Measurements from ENCODE around the gene SETD1B. TPM values are rescaled to one million over a fixed set of nuclear protein-coding genes. Genes with fewer than 3 reads are reported as not detected.
A peak's percentile ranks its signal among the peaks of the same experiment; 100 is the strongest.

The SETD1B gene
- total and polyA plus RNA-seq, 2 experiments from 2014 or later: 2.5 to 3.8 TPM

- Histone ChIP-seq H3K27ac (peak overlapping the region; percentile 99), H3K79me2 (peaks cover 58% of the 10 kb centered on the region), H4K20me1 (ENCODE audit: insufficient read depth, poor library complexity, severe bottlenecking) (peaks cover 9% of the 10 kb centered on the region), H3K4me1 (ENCODE audit: insufficient read depth) (peaks cover 25% of the 10 kb centered on the region), H3K36me3 (replicated peaks; ENCODE audit: insufficient read depth, low read depth) (no peaks in the 10 kb centered on the region), H2AFZ (no peak overlapping the region), H3K9me3 (ENCODE audit: low read depth) (no peaks in the 10 kb centered on the region), H3K4me2 (peak overlapping the region; percentile 96), H3K9me2 (replicated peaks; ENCODE audit: insufficient read depth) (no peaks in the 10 kb centered on the region), H3K4me3 (peak overlapping the region; percentile 72), H3K27me3 (no peaks in the 10 kb centered on the region)
- DNase-seq (ENCODE audit: low spot score): peak; percentile 76
- TF ChIP-seq EZH2phosphoT487 (IDR thresholded peaks at IDR 0.05; ENCODE audit: low read depth, severe bottlenecking, unreplicated experiment): no peak
- TF ChIP-seq EZH2 (IDR thresholded peaks at IDR 0.05; ENCODE audit: borderline replicate concordance): no peak
- TF ChIP-seq CTCF (IDR thresholded peaks at IDR 0.05; ENCODE audit: poor library complexity): no peak
- WGBS (ENCODE audit: low lambda C conversion rate, missing lambda C conversion rate): 61% methylated on average over 14 of the region's 14 CpGs
Observed at GRCh38 chr12:121791671-121792551, 11.9 kb upstream of the SETD1B start.

DNA sequence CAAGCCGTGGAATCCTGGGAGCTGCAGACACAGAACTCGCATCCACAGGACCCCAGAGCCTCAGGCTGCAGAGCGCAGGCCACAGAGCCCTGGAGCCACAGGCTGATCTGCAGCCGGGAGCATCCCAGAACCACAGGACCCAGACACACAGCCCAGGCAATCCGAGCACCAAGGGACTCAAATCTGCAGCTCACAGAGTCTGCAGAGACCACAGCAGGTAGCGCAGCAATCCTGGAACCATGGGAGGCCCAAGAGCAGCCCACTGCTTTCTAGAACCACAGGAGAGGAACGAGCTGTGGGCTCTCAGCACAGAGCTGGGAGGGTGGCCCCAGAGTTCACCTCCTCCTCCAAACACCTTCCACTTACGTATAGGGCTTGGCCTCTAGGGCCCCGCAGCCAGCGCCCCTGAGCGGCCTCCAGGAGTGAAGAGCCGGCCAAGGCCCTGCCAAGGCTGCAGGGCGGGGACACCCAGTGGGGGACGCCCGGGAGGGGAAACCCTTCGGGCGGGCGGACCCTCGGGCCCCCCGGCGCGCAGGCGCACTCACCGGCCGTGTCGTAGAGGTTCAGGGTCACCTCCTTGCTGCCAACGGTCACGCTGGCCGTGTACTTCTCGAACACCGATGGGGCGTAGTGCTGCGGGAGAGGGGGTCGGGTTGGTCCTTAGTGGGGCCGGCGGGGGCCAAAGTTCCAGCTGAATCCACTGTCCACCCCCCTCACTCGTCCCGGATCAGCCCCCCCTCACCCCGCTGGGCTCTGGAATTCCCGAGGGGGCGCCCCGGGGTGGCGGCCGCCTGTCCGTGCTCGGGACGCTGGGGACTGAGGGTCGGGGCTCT is 11.0 kb upstream of the SETD1B start:
- Histone ChIP-seq H3K27ac (peak overlapping the region; percentile 99), H3K79me2 (peaks cover 62% of the 10 kb centered on the region), H2AFZ (peak overlapping the region; percentile 47), H3K4me1 (ENCODE audit: insufficient read depth) (peaks cover 34% of the 10 kb centered on the region), H3K4me3 (peak overlapping the region; percentile 72), H4K20me1 (ENCODE audit: insufficient read depth, poor library complexity, severe bottlenecking) (peaks cover 14% of the 10 kb centered on the region), H3K4me2 (peak overlapping the region; percentile 96), H3K36me3 (replicated peaks; ENCODE audit: insufficient read depth, low read depth) (no peaks in the 10 kb centered on the region), H3K9me2 (replicated peaks; ENCODE audit: insufficient read depth) (no peaks in the 10 kb centered on the region), H3K9me3 (ENCODE audit: low read depth) (no peaks in the 10 kb centered on the region), H3K27me3 (no peaks in the 10 kb centered on the region)
- peak; percentile 8 for TF ChIP-seq CTCF (IDR thresholded peaks at IDR 0.05; ENCODE audit: poor library complexity)
- no peak for TF ChIP-seq EZH2phosphoT487 (IDR thresholded peaks at IDR 0.05; ENCODE audit: low read depth, severe bottlenecking, unreplicated experiment)
- peak; percentile 80 for DNase-seq (ENCODE audit: low spot score)
- WGBS (ENCODE audit: low lambda C conversion rate, missing lambda C conversion rate): 24% methylated on average over 25 of the region's 48 CpGs

GRCh38 chr12:121793440-121793837 is 10.4 kb upstream of the SETD1B start, which contains the start of gene RHOF:
Gene RHOF (minus strand): TSS chr12:121793688. CDS start chr12:121793633, 55 bp downstream.
- Histone ChIP-seq H4K20me1 (ENCODE audit: insufficient read depth, poor library complexity, severe bottlenecking) (peaks cover 20% of the 10 kb centered on the region), H3K27me3 (no peaks in the 10 kb centered on the region), H3K27ac (peak within 1 kb of the TSS; percentile 100), H3K4me1 (ENCODE audit: insufficient read depth) (peaks cover 40% of the 10 kb centered on the region), H3K36me3 (replicated peaks; ENCODE audit: insufficient read depth, low read depth) (no peaks in the 10 kb centered on the region), H3K4me2 (peak within 1 kb of the TSS; percentile 96), H3K9me3 (ENCODE audit: low read depth) (no peaks in the 10 kb centered on the region), H2AFZ (peak within 1 kb of the TSS; percentile 47), H3K79me2 (peaks cover 63% of the 10 kb centered on the region), H3K9me2 (replicated peaks; ENCODE audit: insufficient read depth) (no peaks in the 10 kb centered on the region), H3K4me3 (peak within 1 kb of the TSS; percentile 72)
- DNase-seq (ENCODE audit: low spot score): peak; percentile 86
- WGBS (ENCODE audit: low lambda C conversion rate, missing lambda C conversion rate): 3% methylated on average over 21 of the region's 36 CpGs
- no peak for TF ChIP-seq EZH2 (IDR thresholded peaks at IDR 0.05; ENCODE audit: borderline replicate concordance)
- TF ChIP-seq CTCF (IDR thresholded peaks at IDR 0.05; ENCODE audit: poor library complexity): no peak
- no peak for TF ChIP-seq EZH2phosphoT487 (IDR thresholded peaks at IDR 0.05; ENCODE audit: low read depth, severe bottlenecking, unreplicated experiment)
